GM12801 (cell line): ENCODE measurements around the gene MLIP.

Experiments
- CTCF ChIP-seq: IDR thresholded peaks from one replicate; pipeline ENCODE4 v1.5.1; 2011; ENCODE audit warnings: control low read depth; ENCODE audit not compliant: insufficient read length; ENCODE audit errors: extremely low read depth

The MLIP gene

GRCh38 chr6:54291738-54292137 is 180.5 kb downstream of the MLIP start:
- no peak for TF ChIP-seq CTCF

GRCh38 chr6:54294965-54295532 is 183.8 kb downstream of the MLIP start:
- TF ChIP-seq CTCF, result no peak

- no peak for TF ChIP-seq CTCF
Measured at GRCh38 chr6:54299542-54300269, 188.5 kb downstream of the MLIP start.

- no peak for TF ChIP-seq CTCF
Measured at GRCh38 chr6:54301770-54302169, 190.5 kb downstream of the MLIP start.

- no peak for TF ChIP-seq CTCF
Measured at GRCh38 chr6:54307439-54307910, 196.2 kb downstream of the MLIP start.

GRCh38 chr6:54308289-54308985 is 197.2 kb downstream of the MLIP start, which contains the start of gene TINAG:
TSS of gene TINAG (plus strand) at chr6:54308441. CDS start at chr6:54308551, 110 bp downstream.
- TF ChIP-seq CTCF, result no peak

GRCh38 chr6:54308986-54309315 is 197.7 kb downstream of the MLIP start:
- no peak for TF ChIP-seq CTCF
